Activated CD8-positive, alpha-beta T cell treated with anti-CD3 and anti-CD28 coated beads for 36 hours (primary cell): ENCODE results near the gene EVI2B. TPM values are rescaled to one million over a fixed set of nuclear protein-coding genes. Genes with fewer than 3 reads are reported as not detected.
"Not testable (repeated sequence)": the region's sequence is repeated elsewhere in the genome, so short reads cannot be mapped to it uniquely, and the experiment has no call there.

ENCODE experiments used
- ATAC-seq: fragments of 200-7000 bp; cut with Tn5 transposase; one replicate; pipeline ENCODE4 v1.10.0; 2021; ENCODE audit warnings: mild to moderate bottlenecking, moderate library complexity
- CTCF ChIA-PET: fragments of 350-600 bp; sonication (Branson Sonifier 250); formaldehyde crosslinking; loops from one replicate; lab custom pipeline; 2021; ENCODE audit warnings: antibody characterized with exemption; lab: Charles Lee
- POLR2A ChIA-PET: fragments of 350-600 bp; sonication (Branson Sonifier 250); formaldehyde crosslinking; loops from one replicate; lab custom pipeline; 2021; ENCODE audit warnings: antibody characterized with exemption; lab: Charles Lee
- DNase-seq: peaks from one replicate; pipeline ENCODE4 v3.0.0-alpha.2; 2020
- H3K27ac Mint-ChIP-seq: one replicate; pipeline ENCODE4 v1.8.0; 2021; ENCODE audit warnings: mild to moderate bottlenecking, mixed read lengths
- H3K27me3 Mint-ChIP-seq: one replicate; pipeline ENCODE4 v1.8.0; 2021; ENCODE audit warnings: mixed read lengths
- H3K36me3 Mint-ChIP-seq: one replicate; pipeline ENCODE4 v1.8.0; 2021; ENCODE audit warnings: low read depth, mixed read lengths
- H3K4me1 Mint-ChIP-seq: one replicate; pipeline ENCODE4 v1.8.0; 2021; ENCODE audit warnings: low read depth, mixed read lengths
- H3K4me3 Mint-ChIP-seq: one replicate; pipeline ENCODE4 v1.8.0; 2021; ENCODE audit warnings: mild to moderate bottlenecking, moderate library complexity, mixed read lengths
- H3K9me3 Mint-ChIP-seq: one replicate; pipeline ENCODE4 v1.8.0; 2021; ENCODE audit warnings: mixed read lengths
- intact Hi-C: fragments of 100-400 bp; cut with micrococcal nuclease; formaldehyde crosslinking; loops from one replicate; pipeline ENCODE4 v1.10.0; 2022
- total RNA-seq, 2 experiments: library from RNA; stranded (reverse); gene quantifications; one replicate each; pipeline ENCODE4 v1.2.3, GENCODE V29; 2021
- TF ChIP-seq, protein P1 (sequence below): fragments of 200-600 bp; IDR thresholded peaks from one replicate; pipeline ENCODE4 v1.8.0; 2022; ENCODE audit warnings: antibody characterized with exemption, mild to moderate bottlenecking

The EVI2B gene
- total RNA-seq, 2 experiments from 2014 or later: 15.0 to 16.4 TPM

DNA sequence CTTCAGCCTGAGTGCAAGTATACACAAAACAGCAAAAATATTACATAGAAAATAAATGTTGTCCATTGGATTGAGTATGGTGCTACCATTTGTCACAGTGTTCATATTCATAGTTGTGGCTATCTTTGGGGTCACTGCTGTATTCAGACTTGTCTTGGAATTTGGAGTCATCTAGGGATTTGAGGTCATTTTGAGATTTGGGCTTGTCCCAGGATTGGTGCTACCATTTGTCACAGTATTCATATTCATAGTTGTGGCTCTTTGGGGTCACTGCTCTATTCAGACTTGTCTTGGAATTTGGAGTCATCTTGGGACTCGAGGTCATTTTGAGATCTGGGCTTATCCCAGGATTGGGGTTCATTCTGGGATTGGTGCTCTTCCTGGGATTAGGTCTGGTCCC lies 41.6 kb downstream of the EVI2B start:
- TF ChIP-seq, protein P1, sequence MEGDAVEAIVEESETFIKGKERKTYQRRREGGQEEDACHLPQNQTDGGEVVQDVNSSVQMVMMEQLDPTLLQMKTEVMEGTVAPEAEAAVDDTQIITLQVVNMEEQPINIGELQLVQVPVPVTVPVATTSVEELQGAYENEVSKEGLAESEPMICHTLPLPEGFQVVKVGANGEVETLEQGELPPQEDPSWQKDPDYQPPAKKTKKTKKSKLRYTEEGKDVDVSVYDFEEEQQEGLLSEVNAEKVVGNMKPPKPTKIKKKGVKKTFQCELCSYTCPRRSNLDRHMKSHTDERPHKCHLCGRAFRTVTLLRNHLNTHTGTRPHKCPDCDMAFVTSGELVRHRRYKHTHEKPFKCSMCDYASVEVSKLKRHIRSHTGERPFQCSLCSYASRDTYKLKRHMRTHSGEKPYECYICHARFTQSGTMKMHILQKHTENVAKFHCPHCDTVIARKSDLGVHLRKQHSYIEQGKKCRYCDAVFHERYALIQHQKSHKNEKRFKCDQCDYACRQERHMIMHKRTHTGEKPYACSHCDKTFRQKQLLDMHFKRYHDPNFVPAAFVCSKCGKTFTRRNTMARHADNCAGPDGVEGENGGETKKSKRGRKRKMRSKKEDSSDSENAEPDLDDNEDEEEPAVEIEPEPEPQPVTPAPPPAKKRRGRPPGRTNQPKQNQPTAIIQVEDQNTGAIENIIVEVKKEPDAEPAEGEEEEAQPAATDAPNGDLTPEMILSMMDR: no peak
- ChIA-PET CTCF (no interaction called here), POLR2A (no interaction called here)
- intact Hi-C loops: no loop called here
- Mint-ChIP-seq H3K4me3 (no peak overlapping the region), H3K27me3 (no peaks in the 10 kb centered on the region), H3K4me1 (peaks cover 6% of the 10 kb centered on the region), H3K27ac (no peak overlapping the region), H3K36me3 (peaks cover 5% of the 10 kb centered on the region), H3K9me3 (no peaks in the 10 kb centered on the region)
- no peak for DNase-seq
- ATAC-seq: no peak

DNA sequence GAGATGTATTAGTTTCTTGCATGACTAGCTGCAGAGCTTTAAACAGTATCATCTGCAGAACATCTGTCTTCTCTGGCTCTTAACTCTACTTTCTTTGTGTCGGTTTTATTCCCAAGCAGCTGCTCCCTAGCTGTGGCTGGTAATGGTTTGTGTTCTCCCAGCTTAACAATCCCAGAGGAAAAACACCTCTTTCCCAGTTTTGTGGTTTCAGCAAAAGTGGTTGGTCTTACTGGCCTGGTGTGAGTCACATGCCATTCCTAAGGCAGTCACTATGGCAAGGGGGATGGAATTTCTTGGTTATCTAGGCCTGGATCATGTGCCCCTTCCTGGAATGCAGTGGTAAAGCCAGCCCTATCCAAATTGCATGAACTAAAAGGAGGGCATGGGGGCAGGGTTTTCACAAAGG lies 44.3 kb downstream of the EVI2B start:
- H3K27me3 Mint-ChIP-seq: no peaks in the 10 kb centered on the region
- H3K4me3 Mint-ChIP-seq: no peak overlapping the region
- H3K9me3 Mint-ChIP-seq: no peaks in the 10 kb centered on the region
- peaks cover 1% of the 10 kb centered on the region for H3K4me1 Mint-ChIP-seq
- H3K36me3 Mint-ChIP-seq: peaks cover 8% of the 10 kb centered on the region
- no peak overlapping the region for H3K27ac Mint-ChIP-seq
- DNase-seq (no peak), ATAC-seq (no peak)
- intact Hi-C loops: no loop called here
- ChIA-PET POLR2A (no interaction called here), CTCF (interaction anchor here (1.4 kb wide), 1 partner anchor 103 kb away, joined by 3 read pairs; no protein-coding TSS in a partner anchor)
- TF ChIP-seq, protein P1: no peak

DNA sequence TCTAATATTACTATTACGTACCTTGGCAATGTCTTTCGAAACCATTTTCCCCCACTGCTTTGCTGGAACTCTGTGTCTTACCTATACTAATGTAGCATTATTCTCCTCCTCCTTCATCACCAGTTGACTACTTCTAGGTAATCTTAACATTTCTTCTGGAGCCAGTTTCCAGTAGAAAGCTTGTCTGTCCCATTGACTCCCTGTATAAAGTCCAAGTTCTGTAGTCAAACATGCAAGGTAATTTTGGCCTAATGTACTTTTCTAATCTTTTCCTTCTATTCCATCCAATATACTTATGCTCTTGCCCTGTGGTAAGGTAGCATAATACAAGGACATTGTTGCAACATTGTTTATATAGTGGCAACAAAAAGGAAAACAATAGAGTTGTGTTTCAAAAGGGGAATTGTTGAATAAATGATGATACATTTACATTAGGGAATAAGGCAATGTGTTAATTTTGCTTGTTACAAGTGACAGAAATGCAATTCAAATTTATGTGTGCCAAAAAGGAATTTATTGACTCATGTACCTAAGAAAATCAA lies 44.7 kb downstream of the EVI2B start:
- CTCF ChIA-PET: interaction anchor here (1.4 kb wide), 1 partner anchor 104 kb away, joined by 3 read pairs; no protein-coding TSS in a partner anchor
- TF ChIP-seq, protein P1: no peak
- intact Hi-C loops: no loop called here
- Mint-ChIP-seq H3K27me3 (no peaks in the 10 kb centered on the region), H3K36me3 (peaks cover 8% of the 10 kb centered on the region), H3K4me3 (no peak overlapping the region), H3K4me1 (no peaks in the 10 kb centered on the region), H3K27ac (no peak overlapping the region), H3K9me3 (no peaks in the 10 kb centered on the region)
- ATAC-seq: no peak
- POLR2A ChIA-PET: interaction anchor here (0.6 kb wide), 1 partner anchor 226 kb away, joined by 3 read pairs; no protein-coding TSS in a partner anchor
- no peak for DNase-seq

DNA sequence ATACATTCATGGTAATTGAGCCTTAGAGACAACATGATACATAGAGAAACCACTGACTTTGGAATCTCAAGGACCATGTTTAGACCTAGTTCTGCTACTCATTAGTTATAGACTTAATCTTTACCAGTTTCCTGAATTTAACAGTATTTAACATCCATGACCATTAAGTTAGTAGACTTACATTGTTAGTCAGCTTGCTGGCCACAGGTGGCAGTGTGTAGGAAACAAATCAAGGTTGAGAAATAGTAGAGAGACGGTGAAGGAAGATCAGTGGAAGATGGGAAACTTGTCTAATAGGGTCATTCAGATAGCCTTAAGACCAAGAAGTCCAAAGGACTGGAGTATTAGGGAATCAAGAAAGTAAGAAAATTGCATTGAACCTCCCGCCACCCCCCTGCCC lies 47.8 kb downstream of the EVI2B start:
- ChIA-PET CTCF (interaction anchor here (0.7 to 3.6 kb wide), 12 partner anchors 9 to 407 kb away, joined by 3 to 14 read pairs (median 4); no protein-coding TSS in a partner anchor), POLR2A (interaction anchor here (0.6 kb wide), 1 partner anchor 181 kb away, joined by 4 read pairs; no protein-coding TSS in a partner anchor)
- no peak for ATAC-seq
- intact Hi-C loops: no loop called here
- TF ChIP-seq, protein P1: no peak
- no peak overlapping the region for H3K4me3 Mint-ChIP-seq
- H3K36me3 Mint-ChIP-seq: peaks cover 10% of the 10 kb centered on the region
- no peaks in the 10 kb centered on the region for H3K27me3 Mint-ChIP-seq
- H3K4me1 Mint-ChIP-seq: no peaks in the 10 kb centered on the region
- H3K9me3 Mint-ChIP-seq: no peaks in the 10 kb centered on the region
- no peak overlapping the region for H3K27ac Mint-ChIP-seq
- DNase-seq: no peak

DNA sequence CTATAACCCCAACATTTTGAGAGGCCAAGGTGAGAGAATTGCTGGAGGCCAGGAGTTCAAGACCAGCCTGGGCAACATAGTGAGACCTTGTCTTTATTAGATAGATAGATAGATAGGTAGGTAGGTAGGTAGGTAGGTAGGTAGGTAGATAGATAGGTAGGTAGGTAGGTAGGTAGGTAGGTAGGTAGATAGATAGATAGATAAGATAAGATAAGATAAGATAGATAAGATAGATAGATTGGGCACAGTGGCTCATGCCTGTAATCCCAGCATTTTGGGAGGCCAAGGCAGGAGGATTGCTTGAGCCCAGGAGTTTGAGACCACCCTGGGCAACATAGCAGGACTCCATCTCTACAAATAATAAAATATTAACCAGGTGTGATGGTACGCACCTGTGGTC lies 50.9 kb downstream of the EVI2B start:
- H3K27me3 Mint-ChIP-seq, H3K9me3 Mint-ChIP-seq, H3K27ac Mint-ChIP-seq, H3K36me3 Mint-ChIP-seq, POLR2A ChIA-PET, intact Hi-C loops, H3K4me1 Mint-ChIP-seq, CTCF ChIA-PET, H3K4me3 Mint-ChIP-seq, DNase-seq, ATAC-seq: not testable (repeated sequence)
